Astrocyte (in vitro differentiated cells and primary cell): ENCODE results near the gene SRSF9. TPM values are rescaled to one million over a fixed set of nuclear protein-coding genes. Genes with fewer than 3 reads are reported as not detected.
A peak's percentile ranks its signal among the peaks of the same experiment; 100 is the strongest.

Experiments used
- DNase-seq: peaks from one replicate; pipeline ENCODE4 v3.0.0-alpha.2; 2010; ENCODE audit warnings: low read depth
- FAIRE-seq: peaks from 2 replicates; lab custom pipeline; 2011; peaks lifted over from hg19 to GRCh38; lab: Jason Lieb, UNC
- H2AFZ ChIP-seq: 2 replicates; pipeline ENCODE4 v1.6.0; 2012; ENCODE audit warnings: low read depth, low read length, inconsistent platforms
- H3K27ac ChIP-seq: 2 replicates; pipeline ENCODE4 v1.5.1; 2011; ENCODE audit warnings: low read depth, low read length, inconsistent platforms
- H3K27me3 ChIP-seq: 2 replicates; pipeline ENCODE4 v1.6.0; 2011; ENCODE audit warnings: low read length, inconsistent platforms; ENCODE audit not compliant: insufficient read depth
- H3K36me3 ChIP-seq: 2 replicates; pipeline ENCODE4 v1.5.1; 2011; ENCODE audit warnings: low read length, inconsistent platforms; ENCODE audit not compliant: insufficient read depth
- H3K4me1 ChIP-seq: 2 replicates; pipeline ENCODE4 v1.5.1; 2011; ENCODE audit warnings: low read length, inconsistent platforms; ENCODE audit not compliant: insufficient read depth
- H3K4me2 ChIP-seq: 2 replicates; pipeline ENCODE4 v1.6.0; 2012; ENCODE audit warnings: low read length, inconsistent platforms
- H3K4me3 ChIP-seq: 2 replicates; pipeline ENCODE4 v1.5.1; 2011; ENCODE audit warnings: low read depth, mild to moderate bottlenecking, low read length, inconsistent platforms; ENCODE audit not compliant: insufficient read depth
- H3K79me2 ChIP-seq: 2 replicates; pipeline ENCODE4 v1.6.0; 2012; ENCODE audit warnings: mild to moderate bottlenecking, low read length, inconsistent platforms; ENCODE audit not compliant: insufficient read depth
- H3K9ac ChIP-seq: 2 replicates; pipeline ENCODE4 v1.6.0; 2012; ENCODE audit warnings: mild to moderate bottlenecking, low read length, inconsistent platforms
- H3K9me3 ChIP-seq: 2 replicates; pipeline ENCODE4 v1.5.1; 2012; ENCODE audit warnings: low read depth, mild to moderate bottlenecking, low read length, inconsistent platforms; ENCODE audit not compliant: insufficient read depth
- H4K20me1 ChIP-seq: 2 replicates; pipeline ENCODE4 v1.6.0; 2012; ENCODE audit warnings: low read length, inconsistent platforms; ENCODE audit not compliant: insufficient read depth
- H3K27ac Mint-ChIP-seq: one replicate; pipeline ENCODE4 v1.8.0; 2021; ENCODE audit warnings: mild to moderate bottlenecking, mixed read lengths; ENCODE audit not compliant: unreplicated experiment
- H3K27me3 Mint-ChIP-seq: one replicate; pipeline ENCODE4 v1.8.0; 2021; ENCODE audit warnings: low read depth, mixed read lengths; ENCODE audit not compliant: unreplicated experiment
- H3K36me3 Mint-ChIP-seq: one replicate; pipeline ENCODE4 v1.8.0; 2021; ENCODE audit warnings: low read depth, mixed read lengths; ENCODE audit not compliant: unreplicated experiment
- H3K4me1 Mint-ChIP-seq: one replicate; pipeline ENCODE4 v1.8.0; 2021; ENCODE audit warnings: low read depth, mixed read lengths; ENCODE audit not compliant: unreplicated experiment
- H3K4me3 Mint-ChIP-seq: one replicate; pipeline ENCODE4 v1.8.0; 2021; ENCODE audit warnings: mild to moderate bottlenecking, moderate library complexity, mixed read lengths; ENCODE audit not compliant: unreplicated experiment
- H3K9me3 Mint-ChIP-seq: one replicate; pipeline ENCODE4 v1.8.0; 2021; ENCODE audit warnings: mild to moderate bottlenecking, mixed read lengths; ENCODE audit not compliant: unreplicated experiment
- CTCF ChIP-seq: IDR thresholded peaks from 2 replicates; pipeline ENCODE4 v1.5.1; 2011; ENCODE audit warnings: low read depth, mild to moderate bottlenecking, inconsistent platforms, low read length, moderate library complexity; ENCODE audit not compliant: insufficient read depth
- EZH2 ChIP-seq: IDR thresholded peaks from 2 replicates; pipeline ENCODE4 v1.6.1; 2012; ENCODE audit warnings: mild to moderate bottlenecking, low read length, inconsistent platforms; ENCODE audit not compliant: insufficient read depth
- total RNA-seq: library from RNA; stranded (reverse); gene quantifications from 2 replicates; pipeline ENCODE4 v1.2.1, GENCODE V29; 2021

SRSF9 gene
- total RNA-seq, 1 donor from 2014 or later: 223 TPM

- no peak for TF ChIP-seq EZH2
- TF ChIP-seq CTCF: no peak
- H3K27me3 Mint-ChIP-seq: no peaks in the 10 kb centered on the region
- H4K20me1 ChIP-seq: peaks cover 25% of the 10 kb centered on the region
- H3K9me3 Mint-ChIP-seq: no peaks in the 10 kb centered on the region
- H3K27ac ChIP-seq: no peak overlapping the region
- no peak overlapping the region for H3K9ac ChIP-seq
- H3K9me3 ChIP-seq: no peaks in the 10 kb centered on the region
- no peaks in the 10 kb centered on the region for H3K36me3 ChIP-seq
- peaks cover under 1% of the 10 kb centered on the region for H3K36me3 Mint-ChIP-seq
- no peak overlapping the region for H3K4me2 ChIP-seq
- peaks cover 13% of the 10 kb centered on the region for H3K4me1 ChIP-seq
- H3K4me3 Mint-ChIP-seq: no peak overlapping the region
- H3K4me3 ChIP-seq: no peak overlapping the region
- H3K79me2 ChIP-seq: peaks cover 46% of the 10 kb centered on the region
- H3K4me1 Mint-ChIP-seq: peaks cover 36% of the 10 kb centered on the region
- FAIRE-seq (no peak), DNase-seq (no peak)
- no peaks in the 10 kb centered on the region for H3K27me3 ChIP-seq
- no peak overlapping the region for H2AFZ ChIP-seq
- H3K27ac Mint-ChIP-seq: no peak overlapping the region
Observed at GRCh38 chr12:120472521-120472920, 3.0 kb upstream of the SRSF9 start.

- Histone ChIP-seq H3K4me3 (peak overlapping the region; percentile 81), H3K27me3 (no peaks in the 10 kb centered on the region), H3K9me3 (no peaks in the 10 kb centered on the region), H3K4me2 (peak overlapping the region; percentile 86), H4K20me1 (peaks cover 47% of the 10 kb centered on the region), H3K79me2 (peaks cover 67% of the 10 kb centered on the region), H2AFZ (peak overlapping the region; percentile 94), H3K27ac (peak overlapping the region; percentile 83), H3K9ac (peak overlapping the region; percentile 90), H3K4me1 (peaks cover 17% of the 10 kb centered on the region), H3K36me3 (peaks cover 7% of the 10 kb centered on the region)
- Mint-ChIP-seq H3K9me3 (no peaks in the 10 kb centered on the region), H3K36me3 (peaks cover 5% of the 10 kb centered on the region), H3K4me3 (peak overlapping the region; percentile 96), H3K4me1 (peaks cover 37% of the 10 kb centered on the region), H3K27me3 (no peaks in the 10 kb centered on the region), H3K27ac (peak overlapping the region; percentile 9)
- DNase-seq (no peak), FAIRE-seq (no peak)
- TF ChIP-seq CTCF (no peak), EZH2 (no peak)
Observed at GRCh38 chr12:120470150-120470784, 719 bp upstream of the SRSF9 start.

GRCh38 chr12:120468821-120469449 is 613 bp downstream of the SRSF9 start:
- H3K27ac ChIP-seq: peak overlapping the region; percentile 83
- no peak for FAIRE-seq
- TF ChIP-seq CTCF (no peak), EZH2 (no peak)

More at GRCh38 chr12:120468821-120469449, 613 bp downstream of the SRSF9 start:
- Histone ChIP-seq H2AFZ (peak overlapping the region; percentile 94), H4K20me1 (peaks cover 60% of the 10 kb centered on the region), H3K4me2 (peak overlapping the region; percentile 86), H3K79me2 (peaks cover 78% of the 10 kb centered on the region), H3K27me3 (no peaks in the 10 kb centered on the region), H3K4me1 (peaks cover 9% of the 10 kb centered on the region), H3K36me3 (peaks cover 20% of the 10 kb centered on the region), H3K4me3 (peak overlapping the region; percentile 81), H3K9me3 (no peaks in the 10 kb centered on the region), H3K9ac (peak overlapping the region; percentile 90)
- H3K4me1 Mint-ChIP-seq: peaks cover 29% of the 10 kb centered on the region
- peaks cover 9% of the 10 kb centered on the region for H3K36me3 Mint-ChIP-seq
- peak overlapping the region; percentile 94 for H3K27ac Mint-ChIP-seq
- no peaks in the 10 kb centered on the region for H3K9me3 Mint-ChIP-seq
- peak overlapping the region; percentile 96 for H3K4me3 Mint-ChIP-seq
- no peaks in the 10 kb centered on the region for H3K27me3 Mint-ChIP-seq
- DNase-seq: no peak
